HEK293T (cell line): ENCODE results near the gene USP9X.

ENCODE experiments used
- CTCF ChIA-PET: fragments of 350-600 bp; formaldehyde crosslinking; extraction: SDS; loops from one replicate; lab custom pipeline; 2021; ENCODE audit warnings: antibody characterized with exemption, inconsistent platforms; lab: Yijun Ruan, JAX
- POLR2A ChIA-PET: fragments of 350-600 bp; formaldehyde crosslinking; extraction: SDS; loops from one replicate; lab custom pipeline; 2020; ENCODE audit warnings: antibody characterized with exemption, inconsistent platforms; lab: Yijun Ruan, JAX
- DNase-seq: peaks from one replicate; pipeline ENCODE4 v3.0.0; 2012; ENCODE audit warnings: mixed read lengths; ENCODE audit errors: extremely low spot score
- ARNT ChIP-seq: fragments of 450-650 bp; IDR thresholded peaks from 2 replicates; pipeline ENCODE4 v1.6.1; 2017; ENCODE audit warnings: mild to moderate bottlenecking
- BHLHE40 ChIP-seq: fragments of 450-650 bp; IDR thresholded peaks from 2 replicates; pipeline ENCODE4 v1.6.1; 2016; ENCODE audit warnings: mild to moderate bottlenecking, moderate library complexity, borderline replicate concordance
- CTBP1 ChIP-seq: fragments of 450-650 bp; IDR thresholded peaks from 2 replicates; pipeline ENCODE4 v1.6.1; 2016; ENCODE audit warnings: borderline replicate concordance
- ELF4 ChIP-seq: fragments of 450-650 bp; IDR thresholded peaks from 2 replicates; pipeline ENCODE4 v1.6.1; 2017; ENCODE audit warnings: antibody characterized with exemption
- FOXA1 ChIP-seq: fragments of 450-650 bp; IDR thresholded peaks from 2 replicates; pipeline ENCODE4 v1.6.1; 2016; ENCODE audit warnings: mild to moderate bottlenecking
- FOXK2 ChIP-seq: fragments of 450-650 bp; IDR thresholded peaks from 2 replicates; pipeline ENCODE4 v1.6.1; 2016; ENCODE audit warnings: mild to moderate bottlenecking
- FOXM1 ChIP-seq: fragments of 450-650 bp; IDR thresholded peaks from 2 replicates; pipeline ENCODE4 v1.6.1; 2017; ENCODE audit warnings: mild to moderate bottlenecking, borderline replicate concordance
- HDGF ChIP-seq: fragments of 450-650 bp; IDR thresholded peaks from 2 replicates; pipeline ENCODE4 v1.6.1; 2017; ENCODE audit warnings: antibody characterized with exemption, borderline replicate concordance
- L3MBTL2 ChIP-seq: fragments of 450-650 bp; conservative IDR thresholded peaks from 2 replicates; pipeline ENCODE4 v1.6.1; 2016; ENCODE audit warnings: mild to moderate bottlenecking
- LEF1 ChIP-seq: fragments of 450-650 bp; IDR thresholded peaks from 2 replicates; pipeline ENCODE4 v1.6.1; 2017; ENCODE audit warnings: mild to moderate bottlenecking, borderline replicate concordance
- NFRKB ChIP-seq: fragments of 450-650 bp; IDR thresholded peaks from 2 replicates; pipeline ENCODE4 v1.6.1; 2016; ENCODE audit warnings: mild to moderate bottlenecking, moderate library complexity
- PKNOX1 ChIP-seq: fragments of 450-650 bp; IDR thresholded peaks from 2 replicates; pipeline ENCODE4 v1.6.1; 2016
- SP1 ChIP-seq: fragments of 450-650 bp; IDR thresholded peaks from 2 replicates; pipeline ENCODE4 v1.6.1; 2017
- SUZ12 ChIP-seq: fragments of 450-650 bp; IDR thresholded peaks from 2 replicates; pipeline ENCODE4 v1.6.1; 2016; ENCODE audit warnings: mild to moderate bottlenecking
- TARDBP ChIP-seq: fragments of 450-650 bp; IDR thresholded peaks from 2 replicates; pipeline ENCODE4 v1.6.1; 2016
- ZNF384 ChIP-seq: fragments of 450-650 bp; IDR thresholded peaks from 2 replicates; pipeline ENCODE4 v1.6.1; 2016

Gene USP9X

GRCh38 chrX:41064018-41064417, 21.2 kb upstream of the USP9X start:
- CTCF ChIA-PET, result no interaction called here
- DNase-seq, result no peak
- POLR2A ChIA-PET, result no interaction called here
- TF ChIP-seq SUZ12 (no peak), SP1 (no peak), NFRKB (no peak), FOXM1 (no peak), L3MBTL2 (no peak), PKNOX1 (no peak), HDGF (no peak), LEF1 (no peak), CTBP1 (no peak), FOXA1 (no peak)

GRCh38 chrX:41066391-41066790, 18.9 kb upstream of the USP9X start:
- ChIA-PET CTCF (interaction anchor here (0.6 to 0.7 kb wide), 2 partner anchors 11 to 14 kb away, joined by 3 read pairs; no protein-coding TSS in a partner anchor), POLR2A (no interaction called here)

GRCh38 chrX:41066969-41067368, 18.3 kb upstream of the USP9X start:
- no peak for DNase-seq
- ChIA-PET POLR2A (no interaction called here), CTCF (interaction anchor here (0.6 kb wide), 1 partner anchor 11 kb away, joined by 3 read pairs; no protein-coding TSS in a partner anchor)
- TF ChIP-seq BHLHE40, result no peak
- TF ChIP-seq HDGF, result no peak
- no peak for TF ChIP-seq ELF4
- TF ChIP-seq FOXK2, result no peak
- no peak for TF ChIP-seq SP1
- TF ChIP-seq ARNT, result no peak
- TF ChIP-seq CTBP1, result no peak
- no peak for TF ChIP-seq LEF1
- TF ChIP-seq ZNF384, result no peak

More at GRCh38 chrX:41066391-41066790, 18.9 kb upstream of the USP9X start:
- TF ChIP-seq NFRKB, result no peak
- DNase-seq, result no peak

GRCh38 chrX:41067721-41068120, 17.5 kb upstream of the USP9X start:
- POLR2A ChIA-PET, result no interaction called here
- CTCF ChIA-PET, result no interaction called here
- DNase-seq, result no peak
- TF ChIP-seq HDGF (no peak), LEF1 (no peak), CTBP1 (no peak), SUZ12 (no peak), FOXK2 (no peak), SP1 (no peak)

- TF ChIP-seq ELF4, result no peak
- no peak for TF ChIP-seq ZNF384
- no peak for TF ChIP-seq FOXM1
- TF ChIP-seq SUZ12, result no peak
- no peak for TF ChIP-seq SP1
- POLR2A ChIA-PET, result no interaction called here
- DNase-seq, result no peak
- CTCF ChIA-PET, result no interaction called here
These were observed 8.5 kb upstream of the USP9X start for GRCh38 chrX:41076742-41077141.

GRCh38 chrX:41081821-41082220, 3.4 kb upstream of the USP9X start:
- TF ChIP-seq NFRKB (no peak), SP1 (no peak), FOXA1 (no peak), CTBP1 (no peak), TARDBP (no peak), FOXM1 (no peak)
- CTCF ChIA-PET, result no interaction called here
- no peak for DNase-seq
- POLR2A ChIA-PET, result no interaction called here

GRCh38 chrX:41082783-41083182, 2.5 kb upstream of the USP9X start:
- ChIA-PET POLR2A (no interaction called here), CTCF (no interaction called here)
- no peak for DNase-seq

More at GRCh38 chrX:41082783-41083182, 2.5 kb upstream of the USP9X start:
- TF ChIP-seq TARDBP (no peak), PKNOX1 (no peak), ELF4 (no peak), FOXM1 (no peak)
